GM12892 (cell line): ENCODE results near the gene FGA.

Source experiments
- POLR2A ChIP-seq: IDR thresholded peaks from 2 replicates; pipeline ENCODE4 v1.6.1; 2011; ENCODE audit warnings: low read depth, low read length, control low read depth
- POLR2AphosphoS5 ChIP-seq: IDR thresholded peaks from 2 replicates; pipeline ENCODE4 v1.6.1; 2011; ENCODE audit warnings: low read depth, low read length, control low read depth

DNA sequence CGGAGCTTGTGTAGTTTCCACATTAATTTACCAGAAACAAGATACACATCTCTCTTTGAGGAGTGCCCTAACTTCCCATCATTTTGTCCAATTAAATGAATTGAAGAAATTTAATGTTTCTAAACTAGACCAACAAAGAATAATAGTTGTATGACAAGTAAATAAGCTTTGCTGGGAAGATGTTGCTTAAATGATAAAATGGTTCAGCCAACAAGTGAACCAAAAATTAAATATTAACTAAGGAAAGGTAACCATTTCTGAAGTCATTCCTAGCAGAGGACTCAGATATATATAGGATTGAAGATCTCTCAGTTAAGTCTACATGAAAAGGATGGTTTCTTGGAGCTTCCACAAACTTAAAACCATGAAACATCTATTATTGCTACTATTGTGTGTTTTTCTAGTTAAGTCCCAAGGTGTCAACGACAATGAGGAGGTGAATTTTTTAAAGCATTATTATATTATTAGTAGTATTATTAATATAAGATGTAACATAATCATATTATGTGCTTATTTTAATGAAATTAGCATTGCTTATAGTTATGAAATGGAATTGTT lies 27.8 kb downstream of the FGA start, which contains the start of gene FGB:
- no peak for TF ChIP-seq POLR2AphosphoS5
- no peak for TF ChIP-seq POLR2A
